OCI-LY1 (cell line): Measurements from ENCODE around the gene SERTAD2.

Experiments
- H2AFZ ChIP-seq: fragments of 200-600 bp; sonication (generic), shearing (Covaris generic); 2 replicates; pipeline ENCODE4 v1.6.0; 2014; ENCODE audit warnings: antibody characterized with exemption, mild to moderate bottlenecking, low read length
- H3F3A ChIP-seq: fragments of 200-600 bp; sonication (generic), shearing (Covaris generic); 2 replicates; pipeline ENCODE4 v1.6.0; 2014; ENCODE audit warnings: mild to moderate bottlenecking, antibody characterized with exemption, low read length, moderate library complexity; ENCODE audit not compliant: insufficient read depth
- H3K27ac ChIP-seq: fragments of 200-600 bp; sonication (generic); 2 replicates; pipeline ENCODE4 v1.5.1; 2014; ENCODE audit warnings: low read length, mixed run types, mild to moderate bottlenecking, low read depth; ENCODE audit not compliant: poor library complexity, severe bottlenecking
- H3K27me3 ChIP-seq: fragments of 200-600 bp; sonication (generic); 2 replicates; pipeline ENCODE4 v1.6.0; 2014; ENCODE audit warnings: antibody characterized with exemption, mild to moderate bottlenecking, low read length, moderate library complexity; ENCODE audit not compliant: insufficient read depth
- H3K36me3 ChIP-seq: fragments of 200-600 bp; sonication (generic); 2 replicates; pipeline ENCODE4 v1.6.1; 2014; ENCODE audit warnings: mild to moderate bottlenecking, antibody characterized with exemption, low read length, moderate library complexity, mixed read lengths; ENCODE audit not compliant: insufficient read depth
- H3K4me1 ChIP-seq: fragments of 200-600 bp; sonication (generic); 2 replicates; pipeline ENCODE4 v1.5.1; 2014; ENCODE audit warnings: mild to moderate bottlenecking, low read length, moderate library complexity; ENCODE audit not compliant: insufficient read depth, severe bottlenecking
- H3K4me2 ChIP-seq: fragments of 200-600 bp; sonication (generic), shearing (Covaris generic); 2 replicates; pipeline ENCODE4 v1.6.1; 2014; ENCODE audit warnings: low read length
- H3K4me3 ChIP-seq: fragments of 200-600 bp; sonication (generic); 2 replicates; pipeline ENCODE4 v1.5.1; 2014; ENCODE audit warnings: low read length, low read depth, mild to moderate bottlenecking, mixed read lengths; ENCODE audit not compliant: poor library complexity, severe bottlenecking
- H3K79me2 ChIP-seq: fragments of 200-600 bp; shearing (Covaris generic); 2 replicates; pipeline ENCODE4 v1.6.1; 2016; ENCODE audit warnings: mixed run types, low read length, mixed read lengths; ENCODE audit not compliant: insufficient read depth
- H3K9ac ChIP-seq: fragments of 200-600 bp; sonication (generic), shearing (Covaris generic); 2 replicates; pipeline ENCODE4 v1.6.1; 2014; ENCODE audit warnings: mild to moderate bottlenecking, low read length, mixed read lengths
- H3K9me2 ChIP-seq: fragments of 200-600 bp; sonication (generic), shearing (Covaris generic); 2 replicates; pipeline ENCODE4 v1.6.1; 2014; ENCODE audit warnings: low read depth, mild to moderate bottlenecking, low read length, mixed read lengths
- H3K9me3 ChIP-seq: fragments of 200-600 bp; shearing (Covaris generic); 2 replicates; pipeline ENCODE4 v1.6.1; 2014; ENCODE audit warnings: low read length, mixed read lengths
- H4K20me1 ChIP-seq: fragments of 200-600 bp; sonication (generic), shearing (Covaris generic); 2 replicates; pipeline ENCODE4 v1.6.0; 2016; ENCODE audit warnings: mild to moderate bottlenecking, low read length; ENCODE audit not compliant: insufficient read depth
- EZH2 ChIP-seq: fragments of 200-600 bp; sonication (generic), shearing (Covaris generic); IDR thresholded peaks from 2 replicates; pipeline ENCODE4 v1.8.0; 2017; ENCODE audit warnings: borderline replicate concordance, mixed run types, mild to moderate bottlenecking, antibody characterized with exemption, low read length, moderate library complexity, mixed read lengths
- TF ChIP-seq, protein P1 (sequence below): fragments of 200-600 bp; sonication (generic), shearing (Covaris generic); IDR thresholded peaks from 2 replicates; pipeline ENCODE4 v1.5.1; 2017; ENCODE audit warnings: mild to moderate bottlenecking, antibody characterized with exemption, low read length, moderate library complexity, mixed read lengths

The SERTAD2 gene

GRCh38 chr2:64696636-64697035 is 42.9 kb upstream of the SERTAD2 start:
- Histone ChIP-seq H4K20me1 (no peaks in the 10 kb centered on the region), H3K9me2 (no peaks in the 10 kb centered on the region), H3K4me1 (peaks cover 50% of the 10 kb centered on the region), H3K4me2 (no peak overlapping the region; the same call in 1 of the 2 replicates), H3K9me3 (0 out of 2 replicates have a peak, but pooled peaks cover 2% of the 10 kb centered on the region), H3K27me3 (no peaks in the 10 kb centered on the region), H3K9ac (no peak overlapping the region), H3K36me3 (peaks cover 5% of the 10 kb centered on the region; the same call in 1 of the 2 replicates), H3K27ac (peak overlapping the region; percentile 51), H2AFZ (no peak overlapping the region), H3K79me2 (no peaks in the 10 kb centered on the region), H3K4me3 (no peak overlapping the region), H3F3A (no peaks in the 10 kb centered on the region)
- no peak for TF ChIP-seq EZH2

- peaks cover 55% of the 10 kb centered on the region for H3K4me1 ChIP-seq
- H3K9ac ChIP-seq: no peak overlapping the region; the same call in 1 of the 2 replicates
- H3F3A ChIP-seq: no peaks in the 10 kb centered on the region; the same call in 1 of the 2 replicates
- H3K4me2 ChIP-seq: peak overlapping the region; percentile 1; the same call in 1 of the 2 replicates
- no peak overlapping the region for H3K4me3 ChIP-seq
- no peaks in the 10 kb centered on the region for H3K27me3 ChIP-seq
- H3K27ac ChIP-seq: peak overlapping the region; percentile 51
- no peak overlapping the region for H2AFZ ChIP-seq
- H3K9me3 ChIP-seq: 0 out of 2 replicates have a peak, but pooled peaks cover 2% of the 10 kb centered on the region
- H3K36me3 ChIP-seq: peaks cover 5% of the 10 kb centered on the region; the same call in 1 of the 2 replicates
- no peaks in the 10 kb centered on the region for H4K20me1 ChIP-seq
- TF ChIP-seq EZH2: no peak
- TF ChIP-seq, protein P1, sequence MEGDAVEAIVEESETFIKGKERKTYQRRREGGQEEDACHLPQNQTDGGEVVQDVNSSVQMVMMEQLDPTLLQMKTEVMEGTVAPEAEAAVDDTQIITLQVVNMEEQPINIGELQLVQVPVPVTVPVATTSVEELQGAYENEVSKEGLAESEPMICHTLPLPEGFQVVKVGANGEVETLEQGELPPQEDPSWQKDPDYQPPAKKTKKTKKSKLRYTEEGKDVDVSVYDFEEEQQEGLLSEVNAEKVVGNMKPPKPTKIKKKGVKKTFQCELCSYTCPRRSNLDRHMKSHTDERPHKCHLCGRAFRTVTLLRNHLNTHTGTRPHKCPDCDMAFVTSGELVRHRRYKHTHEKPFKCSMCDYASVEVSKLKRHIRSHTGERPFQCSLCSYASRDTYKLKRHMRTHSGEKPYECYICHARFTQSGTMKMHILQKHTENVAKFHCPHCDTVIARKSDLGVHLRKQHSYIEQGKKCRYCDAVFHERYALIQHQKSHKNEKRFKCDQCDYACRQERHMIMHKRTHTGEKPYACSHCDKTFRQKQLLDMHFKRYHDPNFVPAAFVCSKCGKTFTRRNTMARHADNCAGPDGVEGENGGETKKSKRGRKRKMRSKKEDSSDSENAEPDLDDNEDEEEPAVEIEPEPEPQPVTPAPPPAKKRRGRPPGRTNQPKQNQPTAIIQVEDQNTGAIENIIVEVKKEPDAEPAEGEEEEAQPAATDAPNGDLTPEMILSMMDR: no peak
- H3K9me2 ChIP-seq: no peaks in the 10 kb centered on the region
- H3K79me2 ChIP-seq: 0 out of 2 replicates have a peak, but pooled peaks cover 2% of the 10 kb centered on the region
These were observed 42.1 kb upstream of the SERTAD2 start for GRCh38 chr2:64695721-64696261.

DNA sequence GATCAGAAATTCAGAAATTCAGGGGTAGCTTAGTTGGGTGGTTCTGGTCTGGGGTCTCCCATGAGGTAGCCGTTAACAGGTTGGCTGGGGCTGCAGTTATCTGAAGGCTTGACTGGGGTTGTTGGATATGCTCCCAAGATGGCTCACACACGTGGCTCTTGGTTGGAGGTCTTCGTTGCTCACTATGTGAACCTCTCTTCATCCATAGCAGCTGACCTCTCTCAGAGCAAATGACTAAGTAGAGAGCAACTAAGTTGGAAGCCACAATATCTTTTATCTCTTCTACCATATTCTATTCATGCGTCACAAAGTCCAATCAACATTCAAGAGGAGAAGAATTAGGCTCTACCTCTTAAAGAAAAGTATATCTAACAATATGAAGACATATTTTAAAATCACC is 38.7 kb upstream of the SERTAD2 start:
- no peaks in the 10 kb centered on the region; the same call in 1 of the 2 replicates for H3F3A ChIP-seq
- H3K27me3 ChIP-seq: no peaks in the 10 kb centered on the region
- H3K4me3 ChIP-seq: no peak overlapping the region
- no peak overlapping the region for H3K4me2 ChIP-seq
- H3K27ac ChIP-seq: no peak overlapping the region
- no peak for TF ChIP-seq EZH2
- TF ChIP-seq, protein P1: no peak
- peaks cover 5% of the 10 kb centered on the region; the same call in 1 of the 2 replicates for H3K36me3 ChIP-seq
- no peak overlapping the region for H2AFZ ChIP-seq
- H3K9ac ChIP-seq: no peak overlapping the region
- 0 out of 2 replicates have a peak, but pooled peaks cover 6% of the 10 kb centered on the region for H3K79me2 ChIP-seq
- 0 out of 2 replicates have a peak, but pooled peaks cover 2% of the 10 kb centered on the region for H3K9me3 ChIP-seq
- no peaks in the 10 kb centered on the region for H3K9me2 ChIP-seq
- H4K20me1 ChIP-seq: no peaks in the 10 kb centered on the region
- H3K4me1 ChIP-seq: peaks cover 58% of the 10 kb centered on the region
